Stimulated activated CD8-positive, alpha-beta memory T cell treated with anti-CD3 and anti-CD28 coated beads, Interleukin-12 subunit alpha, Interleukin-12 subunit beta, amount 100 ng/mL, for 1 hour (primary cell): ENCODE data around the gene AOPEP.

Source experiments
- DNase-seq: peaks from one replicate; pipeline ENCODE4 v3.0.0-alpha.2; 2020; ENCODE audit warnings: low read depth

The AOPEP gene

GRCh38 chr9:94918038-94918753 lies 191.7 kb downstream of the AOPEP start:
- DNase-seq = no peak

GRCh38 chr9:94919376-94920098 lies 193.0 kb downstream of the AOPEP start:
- DNase-seq = no peak

GRCh38 chr9:94920420-94921091 lies 194.1 kb downstream of the AOPEP start:
- no peak for DNase-seq

- DNase-seq = no peak
Observed at GRCh38 chr9:94921092-94921471, 194.6 kb downstream of the AOPEP start.

GRCh38 chr9:94921656-94922055 lies 195.2 kb downstream of the AOPEP start:
- no peak for DNase-seq

- no peak for DNase-seq
Observed at GRCh38 chr9:94922098-94922607, 195.7 kb downstream of the AOPEP start.

- DNase-seq = no peak
Observed at GRCh38 chr9:94922691-94923107, 196.2 kb downstream of the AOPEP start.

GRCh38 chr9:94923326-94924089 lies 197.0 kb downstream of the AOPEP start:
- DNase-seq = no peak

- DNase-seq = no peak
Observed at GRCh38 chr9:94925751-94926430, 199.4 kb downstream of the AOPEP start.

- DNase-seq = no peak
Observed at GRCh38 chr9:94926431-94926800, 199.9 kb downstream of the AOPEP start.

- no peak for DNase-seq
Observed at GRCh38 chr9:94927048-94927761, 200.7 kb downstream of the AOPEP start.

- DNase-seq = no peak
Observed at GRCh38 chr9:94927762-94928670, 201.5 kb downstream of the AOPEP start.

- DNase-seq = no peak
Observed at GRCh38 chr9:94928691-94929368, 202.3 kb downstream of the AOPEP start.

GRCh38 chr9:94929369-94929756 lies 202.9 kb downstream of the AOPEP start:
- DNase-seq = no peak

GRCh38 chr9:94931036-94931633 lies 204.6 kb downstream of the AOPEP start:
- DNase-seq = no peak

GRCh38 chr9:94931740-94932139 lies 205.2 kb downstream of the AOPEP start:
- DNase-seq = no peak

GRCh38 chr9:94932652-94933510 lies 206.4 kb downstream of the AOPEP start:
- no peak for DNase-seq

- DNase-seq = no peak
Observed at GRCh38 chr9:94933511-94933828, 207.0 kb downstream of the AOPEP start.
